HL-60 (cell line): ENCODE results near the gene SLC17A6.

ENCODE experiments used
- DNase-seq, 2 experiments: peaks; one replicate each; pipeline ENCODE4 v3.0.0-alpha.2; 2010 to 2020; ENCODE audit warnings: low read depth in 1 of 2, low spot score in 1 of 2
- H3K27ac ChIP-seq: fragments of 250-450 bp; sonication (Bioruptor Pico); replicated peaks from 2 replicates; pipeline ENCODE4 v1.5.1; 2020; ENCODE audit warnings: mild to moderate bottlenecking, moderate library complexity
- H3K27me3 ChIP-seq: fragments of 250-450 bp; sonication (Bioruptor Pico); 2 replicates; pipeline ENCODE4 v1.5.1; 2021; ENCODE audit warnings: mild to moderate bottlenecking, moderate library complexity; ENCODE audit not compliant: insufficient read depth, poor library complexity, severe bottlenecking
- H3K4me3 ChIP-seq: replicated peaks from 2 replicates; pipeline ENCODE4 v1.5.1; 2011; ENCODE audit warnings: mild to moderate bottlenecking, control low read depth, low read length; ENCODE audit not compliant: insufficient read depth
- GABPA ChIP-seq: IDR thresholded peaks from 2 replicates; pipeline ENCODE4 v1.6.1; 2012; ENCODE audit warnings: low read depth
- POLR2AphosphoS5 ChIP-seq: IDR thresholded peaks from 2 replicates; pipeline ENCODE4 v1.6.1; 2012; ENCODE audit warnings: low read depth
- SPI1 ChIP-seq: IDR thresholded peaks from 2 replicates; pipeline ENCODE4 v1.6.1; 2012; ENCODE audit warnings: low read depth, mild to moderate bottlenecking, borderline replicate concordance
- TF ChIP-seq, protein P1 (sequence below): IDR thresholded peaks from 2 replicates; pipeline ENCODE4 v1.6.1; 2012; ENCODE audit warnings: low read depth; ENCODE audit not compliant: insufficient replicate concordance
- TF ChIP-seq, protein P2 (sequence below): IDR thresholded peaks from one replicate; pipeline ENCODE4 v1.5.1; 2011; ENCODE audit warnings: low read length, control low read depth, inconsistent platforms; ENCODE audit not compliant: insufficient read depth

SLC17A6 gene

DNA sequence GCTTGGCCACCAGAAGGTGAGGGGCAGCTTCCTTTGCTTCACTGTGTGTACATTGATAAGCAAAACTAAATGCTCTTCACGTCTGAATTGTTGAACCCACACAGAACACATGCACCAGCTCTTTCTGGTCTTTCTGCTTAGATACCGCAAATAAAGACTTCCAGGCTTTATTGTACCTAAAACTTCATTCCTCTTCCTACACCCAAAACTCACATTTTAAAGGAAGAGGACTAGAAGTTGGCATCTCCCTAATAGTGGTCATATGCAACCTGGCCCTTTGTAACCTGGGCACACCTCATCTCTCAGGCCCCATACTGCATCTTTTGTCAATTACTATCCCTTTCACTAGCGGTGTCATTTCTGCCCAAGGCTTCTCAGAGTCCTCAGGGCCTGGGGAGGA lies 5.9 kb downstream of the SLC17A6 start:
- peaks cover 40% of the 10 kb centered on the region for H3K27me3 ChIP-seq
- H3K27ac ChIP-seq, result no peak overlapping the region
- no peak overlapping the region for H3K4me3 ChIP-seq
- no peak for DNase-seq
- TF ChIP-seq, protein P1, sequence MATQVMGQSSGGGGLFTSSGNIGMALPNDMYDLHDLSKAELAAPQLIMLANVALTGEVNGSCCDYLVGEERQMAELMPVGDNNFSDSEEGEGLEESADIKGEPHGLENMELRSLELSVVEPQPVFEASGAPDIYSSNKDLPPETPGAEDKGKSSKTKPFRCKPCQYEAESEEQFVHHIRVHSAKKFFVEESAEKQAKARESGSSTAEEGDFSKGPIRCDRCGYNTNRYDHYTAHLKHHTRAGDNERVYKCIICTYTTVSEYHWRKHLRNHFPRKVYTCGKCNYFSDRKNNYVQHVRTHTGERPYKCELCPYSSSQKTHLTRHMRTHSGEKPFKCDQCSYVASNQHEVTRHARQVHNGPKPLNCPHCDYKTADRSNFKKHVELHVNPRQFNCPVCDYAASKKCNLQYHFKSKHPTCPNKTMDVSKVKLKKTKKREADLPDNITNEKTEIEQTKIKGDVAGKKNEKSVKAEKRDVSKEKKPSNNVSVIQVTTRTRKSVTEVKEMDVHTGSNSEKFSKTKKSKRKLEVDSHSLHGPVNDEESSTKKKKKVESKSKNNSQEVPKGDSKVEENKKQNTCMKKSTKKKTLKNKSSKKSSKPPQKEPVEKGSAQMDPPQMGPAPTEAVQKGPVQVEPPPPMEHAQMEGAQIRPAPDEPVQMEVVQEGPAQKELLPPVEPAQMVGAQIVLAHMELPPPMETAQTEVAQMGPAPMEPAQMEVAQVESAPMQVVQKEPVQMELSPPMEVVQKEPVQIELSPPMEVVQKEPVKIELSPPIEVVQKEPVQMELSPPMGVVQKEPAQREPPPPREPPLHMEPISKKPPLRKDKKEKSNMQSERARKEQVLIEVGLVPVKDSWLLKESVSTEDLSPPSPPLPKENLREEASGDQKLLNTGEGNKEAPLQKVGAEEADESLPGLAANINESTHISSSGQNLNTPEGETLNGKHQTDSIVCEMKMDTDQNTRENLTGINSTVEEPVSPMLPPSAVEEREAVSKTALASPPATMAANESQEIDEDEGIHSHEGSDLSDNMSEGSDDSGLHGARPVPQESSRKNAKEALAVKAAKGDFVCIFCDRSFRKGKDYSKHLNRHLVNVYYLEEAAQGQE, result no peak
- no peak for TF ChIP-seq SPI1
- TF ChIP-seq GABPA, result no peak
- TF ChIP-seq POLR2AphosphoS5, result no peak
- TF ChIP-seq, protein P2, sequence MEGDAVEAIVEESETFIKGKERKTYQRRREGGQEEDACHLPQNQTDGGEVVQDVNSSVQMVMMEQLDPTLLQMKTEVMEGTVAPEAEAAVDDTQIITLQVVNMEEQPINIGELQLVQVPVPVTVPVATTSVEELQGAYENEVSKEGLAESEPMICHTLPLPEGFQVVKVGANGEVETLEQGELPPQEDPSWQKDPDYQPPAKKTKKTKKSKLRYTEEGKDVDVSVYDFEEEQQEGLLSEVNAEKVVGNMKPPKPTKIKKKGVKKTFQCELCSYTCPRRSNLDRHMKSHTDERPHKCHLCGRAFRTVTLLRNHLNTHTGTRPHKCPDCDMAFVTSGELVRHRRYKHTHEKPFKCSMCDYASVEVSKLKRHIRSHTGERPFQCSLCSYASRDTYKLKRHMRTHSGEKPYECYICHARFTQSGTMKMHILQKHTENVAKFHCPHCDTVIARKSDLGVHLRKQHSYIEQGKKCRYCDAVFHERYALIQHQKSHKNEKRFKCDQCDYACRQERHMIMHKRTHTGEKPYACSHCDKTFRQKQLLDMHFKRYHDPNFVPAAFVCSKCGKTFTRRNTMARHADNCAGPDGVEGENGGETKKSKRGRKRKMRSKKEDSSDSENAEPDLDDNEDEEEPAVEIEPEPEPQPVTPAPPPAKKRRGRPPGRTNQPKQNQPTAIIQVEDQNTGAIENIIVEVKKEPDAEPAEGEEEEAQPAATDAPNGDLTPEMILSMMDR, result no peak

DNA sequence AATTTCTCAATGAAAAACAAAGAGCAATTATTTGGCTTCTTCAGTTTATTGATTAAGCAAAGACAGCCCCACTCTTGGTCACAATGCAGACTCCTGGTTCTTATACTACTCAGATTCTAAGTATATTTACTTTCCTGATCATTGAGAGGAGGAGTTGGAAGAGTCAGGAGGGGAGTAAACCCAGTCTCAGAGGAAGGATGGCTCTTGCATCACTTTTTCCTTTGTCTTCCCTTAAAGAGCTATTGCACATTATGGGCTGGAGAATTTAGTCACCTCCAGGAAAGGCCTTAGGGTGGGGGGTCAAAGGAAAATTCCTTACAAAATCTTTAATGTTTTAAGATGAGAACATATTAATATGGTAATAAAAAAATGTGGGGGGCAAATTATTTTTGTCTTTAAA lies 8.1 kb downstream of the SLC17A6 start:
- H3K27ac ChIP-seq, result no peak overlapping the region
- peaks cover 25% of the 10 kb centered on the region for H3K27me3 ChIP-seq

DNA sequence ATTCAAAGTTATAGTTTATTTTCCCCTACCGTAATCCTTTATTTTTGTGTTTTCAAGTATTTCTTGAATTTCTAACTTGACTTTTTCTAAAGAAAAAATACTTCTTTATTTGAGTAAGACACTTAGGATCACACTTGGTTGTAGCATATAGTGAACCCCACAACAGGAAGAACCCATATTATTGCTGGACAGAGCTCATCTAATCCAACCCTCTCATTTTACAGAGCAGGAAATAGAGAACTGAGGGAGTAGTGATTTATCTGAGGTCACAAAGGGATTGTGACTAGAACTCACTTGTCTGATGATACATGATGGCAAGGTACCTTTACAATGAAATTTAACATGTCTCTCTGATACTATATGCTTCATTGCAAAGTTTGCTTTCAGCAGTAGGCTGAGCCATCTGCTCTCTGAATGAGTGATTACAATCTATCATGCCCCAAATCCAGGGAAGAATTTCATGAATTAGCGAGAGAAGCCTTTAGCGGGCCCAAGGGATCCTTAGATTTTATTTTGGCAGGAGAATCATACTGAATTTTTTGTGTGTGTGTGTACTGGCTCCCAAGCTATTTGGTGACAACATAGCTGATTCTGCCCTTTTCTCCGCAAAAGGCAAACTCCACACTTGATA lies 9.8 kb downstream of the SLC17A6 start:
- no peak overlapping the region for H3K27ac ChIP-seq
- no peak overlapping the region for H3K4me3 ChIP-seq
- no peak for TF ChIP-seq GABPA
- TF ChIP-seq POLR2AphosphoS5, result no peak
- TF ChIP-seq SPI1, result no peak
- TF ChIP-seq, protein P1, result peak; percentile 61
- TF ChIP-seq, protein P2, result no peak
- H3K27me3 ChIP-seq, result peaks cover 13% of the 10 kb centered on the region
- no peak for DNase-seq

More for the DNA sequence above, 8.1 kb downstream of the SLC17A6 start:
- DNase-seq, result no peak
- no peak overlapping the region for H3K4me3 ChIP-seq
- TF ChIP-seq SPI1, result no peak
- no peak for TF ChIP-seq GABPA
- TF ChIP-seq, protein P1, result no peak
- TF ChIP-seq POLR2AphosphoS5, result no peak
- TF ChIP-seq, protein P2, result no peak
